RKO (cell line): ENCODE measurements around the gene USP49.

Experiments used
- DNase-seq: peaks from one replicate; pipeline ENCODE4 v3.0.0-alpha.2; 2016; ENCODE audit warnings: low spot score

USP49 gene

DNA sequence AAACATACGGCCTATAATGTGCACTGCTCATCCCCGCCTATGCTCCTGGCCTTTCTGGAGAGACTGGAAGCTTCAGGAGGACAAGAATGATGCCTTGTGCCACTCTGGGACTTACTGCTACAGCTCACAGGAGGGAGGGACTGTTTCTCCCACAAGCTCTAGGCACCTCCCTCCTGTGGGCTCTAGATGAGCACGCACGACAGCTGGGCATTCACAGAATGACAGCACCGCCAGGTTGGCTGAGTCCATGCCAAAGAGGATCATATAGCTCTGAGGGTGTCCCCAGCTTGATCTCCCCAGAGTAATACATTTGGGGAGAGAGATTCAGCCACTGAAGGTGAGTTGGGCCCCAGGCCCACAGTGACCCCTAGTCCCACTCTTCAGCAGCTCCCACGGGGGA lies 137.9 kb downstream of the USP49 start:
- no peak for DNase-seq

DNA sequence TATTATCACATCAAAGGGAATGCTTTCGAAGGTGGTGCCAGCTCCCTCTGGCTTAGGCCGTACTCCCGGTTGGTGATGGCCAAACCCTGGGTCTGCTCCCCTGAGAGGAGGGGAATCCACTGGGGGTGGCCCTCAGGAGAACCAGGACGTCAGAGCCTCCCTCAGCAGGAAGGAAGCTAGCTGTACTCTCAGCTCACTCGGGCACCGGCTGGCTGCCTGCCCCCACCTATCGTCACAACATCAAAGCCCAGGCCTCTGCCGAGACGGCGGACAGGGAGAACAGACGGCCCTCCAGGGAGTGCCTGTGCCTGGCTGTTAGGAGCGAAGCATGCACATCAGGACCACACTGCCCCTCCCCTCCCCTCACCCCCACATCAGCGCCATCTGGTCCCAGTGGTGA lies 138.8 kb downstream of the USP49 start:
- DNase-seq = no peak

DNA sequence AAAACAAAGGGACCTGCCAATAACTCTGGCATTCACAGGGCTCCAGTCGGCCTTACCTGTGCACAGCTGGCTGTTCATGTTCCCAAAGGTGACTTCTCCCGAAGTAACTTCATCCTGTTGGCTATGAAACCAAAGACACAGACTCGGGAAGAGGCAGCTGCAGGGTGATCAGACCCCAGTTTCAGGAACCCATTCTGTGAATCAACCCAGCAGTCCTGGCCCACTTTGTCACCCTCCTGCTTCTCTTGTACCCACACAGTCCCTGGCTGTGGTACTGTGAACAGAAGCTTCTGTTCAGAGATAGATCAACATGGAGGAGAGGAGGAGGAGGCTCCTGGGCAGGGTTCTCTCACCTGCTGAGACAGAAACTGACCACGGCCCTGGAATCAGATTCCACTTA lies 139.3 kb downstream of the USP49 start:
- DNase-seq = no peak

DNA sequence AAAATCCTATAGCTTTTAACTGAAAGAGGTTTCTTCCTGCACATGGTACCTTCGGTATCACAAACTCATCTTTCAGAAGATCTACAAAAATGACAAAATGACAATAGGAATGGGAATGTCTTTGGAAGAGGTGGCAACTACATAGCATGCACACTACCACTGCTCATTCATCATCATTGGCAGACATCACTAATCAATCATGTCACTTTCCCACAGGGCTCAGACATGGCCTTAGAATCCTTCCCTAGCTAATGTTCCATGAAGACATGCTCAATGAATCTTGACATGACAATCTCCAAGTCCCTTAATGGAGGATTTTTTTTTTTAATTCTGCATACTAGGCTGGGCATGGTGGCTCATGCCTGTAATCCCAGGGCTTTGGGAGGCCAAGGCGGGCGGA lies 144.8 kb downstream of the USP49 start:
- DNase-seq = no peak

DNA sequence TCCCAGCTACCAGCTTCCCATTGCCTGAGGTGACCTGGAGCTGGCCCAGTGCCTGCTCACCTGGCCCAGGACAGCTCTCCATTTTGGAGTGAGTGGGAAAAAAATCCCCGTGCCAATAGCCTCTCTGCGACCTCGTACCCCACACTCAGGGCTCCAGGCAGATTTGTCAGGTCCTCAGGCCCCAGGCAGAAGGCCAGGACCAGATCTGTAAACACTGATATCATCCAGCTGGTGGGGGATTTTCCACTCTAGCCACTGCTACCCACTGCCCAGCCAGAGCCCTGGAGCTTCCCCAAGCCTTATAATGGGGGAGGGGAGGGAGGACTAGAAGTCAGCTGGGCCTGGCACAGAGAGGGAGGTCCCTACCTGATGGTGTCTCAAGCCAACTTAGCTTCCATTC lies 146.6 kb downstream of the USP49 start:
- DNase-seq = no peak

- DNase-seq = no peak
These were observed 147.1 kb downstream of the USP49 start for GRCh38 chr6:41748102-41748477.

DNA sequence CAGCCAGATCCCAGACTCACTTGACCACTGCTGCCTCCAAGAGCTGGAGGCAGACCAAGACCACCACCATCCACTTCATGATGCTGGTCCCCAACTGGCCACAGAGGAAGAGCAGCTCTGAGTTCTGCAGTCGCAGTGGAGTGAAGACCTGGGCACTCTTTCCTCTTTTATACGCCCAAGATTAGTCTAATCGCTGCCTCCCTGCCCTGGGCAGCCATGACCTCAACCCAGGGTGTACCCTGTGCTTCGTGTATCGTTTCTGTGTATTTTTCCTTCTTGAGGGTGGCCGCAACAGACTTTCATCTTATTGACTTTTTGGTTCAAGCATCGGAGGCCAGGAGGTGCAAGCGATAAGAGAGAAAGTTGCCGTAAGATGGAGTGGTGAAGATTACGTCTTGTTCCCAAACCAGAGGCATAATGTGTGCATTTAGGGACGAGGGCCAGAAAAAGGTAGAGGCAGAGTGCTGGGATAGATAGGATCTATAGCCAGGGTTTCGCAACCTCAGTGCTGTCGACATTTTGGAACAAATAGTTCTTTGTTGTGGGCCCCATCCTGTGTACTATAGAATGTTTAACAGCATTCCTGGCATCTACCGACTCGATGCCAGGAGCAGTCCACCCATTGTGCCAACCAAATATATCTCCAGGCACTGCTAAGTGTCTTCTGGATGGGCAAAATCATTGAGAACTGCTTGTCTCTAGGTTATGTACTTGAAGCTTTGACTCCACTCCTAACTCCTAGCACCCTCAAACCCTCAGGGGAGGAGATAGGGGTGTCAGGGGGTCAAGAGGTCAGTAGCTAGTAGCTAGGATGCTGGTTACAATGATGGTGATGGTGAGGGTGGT lies 147.7 kb downstream of the USP49 start, which contains the start of gene PGC:
PGC (minus strand) TSS at position 142 of the 846 bp plus-strand sequence; CDS start at position 79, 63 bp downstream.
- DNase-seq = no peak

DNA sequence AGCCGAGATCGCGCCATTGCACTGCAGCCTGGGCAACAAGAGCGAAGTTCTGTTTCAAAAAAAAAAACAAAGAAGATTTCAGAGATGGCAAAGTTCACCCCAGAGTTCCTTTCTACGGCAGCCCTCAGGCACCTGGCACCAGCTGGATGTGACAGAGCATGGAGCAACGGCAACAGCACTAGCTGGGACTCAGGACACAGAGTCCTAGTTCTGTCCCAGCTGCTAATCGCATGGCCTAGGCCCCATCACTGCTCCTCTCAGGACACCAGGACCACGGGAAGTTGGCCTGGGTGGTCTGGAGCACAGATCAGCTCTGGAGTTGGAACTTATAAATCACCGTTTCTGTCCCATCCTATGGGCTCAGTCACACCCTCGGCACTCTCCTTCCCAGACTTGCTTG lies 149.1 kb downstream of the USP49 start:
- DNase-seq = no peak

GRCh38 chr6:41744236-41744787 lies 150.9 kb downstream of the USP49 start:
- no peak for DNase-seq

GRCh38 chr6:41743406-41744235 lies 151.6 kb downstream of the USP49 start:
- no peak for DNase-seq

- DNase-seq = no peak
These were observed 153.3 kb downstream of the USP49 start for GRCh38 chr6:41741625-41742490.

DNA sequence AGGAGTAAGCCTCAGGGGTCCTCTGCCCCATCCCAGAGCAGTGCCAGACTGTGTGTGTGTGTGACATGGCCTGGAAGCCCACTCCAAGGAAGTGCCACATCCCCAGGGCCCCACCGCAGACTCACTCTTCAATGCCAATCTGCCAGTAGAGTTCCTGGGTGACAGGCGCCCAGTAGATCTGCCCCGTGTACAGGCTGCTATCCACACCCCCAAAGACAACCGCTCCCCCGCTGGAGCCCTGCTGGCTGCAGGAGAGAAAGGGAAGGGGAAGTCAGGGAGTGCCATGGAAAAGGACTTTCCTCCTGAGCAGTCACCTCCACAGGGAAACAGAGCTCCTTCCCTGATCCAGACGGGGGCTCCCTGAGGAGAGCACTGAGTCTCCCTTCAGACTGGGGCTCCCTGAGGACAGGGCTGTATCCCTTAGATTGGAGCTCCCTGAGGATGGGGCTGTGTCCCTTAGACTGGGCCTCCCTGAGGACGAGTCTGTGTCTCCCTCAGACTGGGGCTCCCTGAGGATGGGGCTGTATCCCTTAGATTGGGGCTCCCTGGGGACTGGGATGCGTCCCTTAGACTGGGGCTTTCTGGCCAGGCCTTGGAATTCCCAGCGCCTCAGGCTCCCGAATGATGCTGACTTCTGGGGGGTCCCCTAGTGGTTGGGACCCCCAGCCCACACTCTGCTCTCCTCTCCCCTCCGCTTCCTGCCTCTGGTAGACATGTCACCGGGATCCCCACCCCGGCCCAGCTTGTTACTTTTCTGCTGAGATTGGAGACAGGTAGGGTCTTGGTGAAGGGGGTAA lies 154.6 kb downstream of the USP49 start:
- DNase-seq = no peak
